HS-5 (cell line): Measurements from ENCODE around the gene TMEM116.
"Not testable (repeated sequence)": the region's sequence is repeated elsewhere in the genome, so short reads cannot be mapped to it uniquely, and the experiment has no call there.

Experiments
- DNase-seq: peaks from one replicate; pipeline ENCODE4 v3.0.0-alpha.2; 2012; ENCODE audit warnings: low read depth

The TMEM116 gene

GRCh38 chr12:111976291-111976690 lies 36.7 kb downstream of the TMEM116 start:
- DNase-seq = no peak

DNA sequence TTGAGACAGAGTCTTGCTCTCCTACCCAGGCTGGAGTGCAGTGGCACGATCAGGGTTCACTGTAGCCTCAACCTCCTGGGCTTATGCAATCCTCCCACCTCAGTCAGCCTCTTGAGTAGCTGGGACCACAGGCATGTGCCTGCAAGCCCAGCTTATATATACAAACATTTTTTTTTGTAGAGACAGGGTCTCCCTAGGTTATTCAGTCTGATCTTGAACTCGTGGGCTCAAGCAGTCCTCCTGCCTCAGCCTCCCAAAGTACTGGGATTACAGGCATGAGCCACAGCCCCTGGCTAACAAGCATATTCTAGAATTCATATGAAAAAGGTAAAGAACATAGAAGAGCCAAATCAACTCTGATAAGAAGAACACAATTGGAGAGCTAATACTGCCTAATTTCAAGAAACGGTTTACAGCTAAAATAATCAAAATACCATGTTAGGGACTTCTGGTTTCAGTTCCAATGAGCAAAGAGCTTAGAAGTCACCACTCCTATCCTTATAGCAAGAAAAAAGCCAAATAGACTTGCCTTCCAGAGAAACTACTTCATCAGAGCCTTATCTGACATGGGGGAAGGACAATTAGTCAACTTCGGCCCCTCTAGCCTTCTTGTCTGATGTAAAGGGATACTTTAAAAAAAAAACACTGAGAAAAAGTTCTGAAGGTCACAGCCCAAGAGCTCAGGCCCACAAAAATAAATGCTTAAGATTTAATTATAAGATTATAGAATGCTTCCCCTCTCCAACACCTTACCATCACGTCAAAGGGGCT lies 37.6 kb downstream of the TMEM116 start:
- no peak for DNase-seq

- DNase-seq = no peak
Observed at GRCh38 chr12:111971800-111972199, 41.2 kb downstream of the TMEM116 start.

DNA sequence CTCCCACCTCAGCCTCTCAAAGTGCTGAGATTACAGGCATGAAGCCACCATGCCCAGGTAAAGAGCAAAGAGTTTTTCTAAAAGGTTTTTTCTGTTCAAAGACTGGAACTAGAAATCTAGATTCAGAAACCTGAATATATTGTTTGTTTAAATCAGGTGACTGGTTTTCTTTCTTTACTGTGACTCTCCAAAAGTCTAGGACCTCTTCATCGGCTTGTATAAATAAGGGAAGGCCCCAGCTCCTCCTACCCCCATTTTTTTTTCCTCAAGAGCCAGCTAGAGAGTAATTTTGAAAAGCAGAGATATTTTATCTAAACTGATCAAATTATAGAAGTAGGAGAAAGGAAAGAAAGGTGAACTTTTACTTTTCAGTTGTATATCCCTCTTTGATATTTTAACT lies 48.0 kb downstream of the TMEM116 start:
- no peak for DNase-seq

DNA sequence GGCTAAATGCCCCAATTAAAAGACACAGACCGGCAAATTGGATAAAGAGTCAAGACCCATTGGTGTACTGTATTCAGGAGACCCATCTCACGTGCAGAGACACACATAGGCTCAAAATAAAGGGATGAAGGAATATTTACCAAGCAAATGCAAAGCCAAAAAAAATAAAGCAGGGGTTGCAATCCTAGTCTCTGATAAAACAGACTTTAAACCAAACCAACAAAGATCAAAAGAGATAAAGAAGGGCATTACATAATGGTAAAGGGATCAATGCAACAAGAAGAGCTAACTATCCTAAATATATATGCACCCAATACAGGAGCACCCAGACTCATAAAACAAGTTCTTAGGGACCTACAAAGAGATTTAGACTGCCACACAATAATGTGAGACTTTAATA lies 53.4 kb downstream of the TMEM116 start:
- DNase-seq = not testable (repeated sequence)

DNA sequence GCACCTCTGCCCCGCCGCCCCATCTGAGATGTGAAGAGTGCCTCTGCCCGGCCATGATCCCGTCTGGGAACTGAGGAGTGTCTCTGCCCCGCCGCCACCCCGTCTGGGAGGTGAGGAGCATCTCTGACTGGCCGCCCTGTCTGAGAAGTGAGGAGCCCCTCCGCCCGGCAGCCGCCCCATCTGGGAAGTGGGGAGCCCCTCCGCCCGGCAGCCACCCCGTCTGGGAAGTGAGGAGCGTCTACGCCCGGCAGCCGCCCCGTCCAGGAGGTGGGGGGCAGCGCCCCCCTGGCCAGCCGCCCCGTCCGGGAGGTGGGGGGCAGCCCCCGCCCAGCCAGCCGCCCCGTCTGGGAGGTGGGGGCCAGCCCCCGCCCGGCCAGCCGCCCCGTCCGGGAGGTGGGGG lies 55.7 kb downstream of the TMEM116 start:
- DNase-seq = not testable (repeated sequence)

DNA sequence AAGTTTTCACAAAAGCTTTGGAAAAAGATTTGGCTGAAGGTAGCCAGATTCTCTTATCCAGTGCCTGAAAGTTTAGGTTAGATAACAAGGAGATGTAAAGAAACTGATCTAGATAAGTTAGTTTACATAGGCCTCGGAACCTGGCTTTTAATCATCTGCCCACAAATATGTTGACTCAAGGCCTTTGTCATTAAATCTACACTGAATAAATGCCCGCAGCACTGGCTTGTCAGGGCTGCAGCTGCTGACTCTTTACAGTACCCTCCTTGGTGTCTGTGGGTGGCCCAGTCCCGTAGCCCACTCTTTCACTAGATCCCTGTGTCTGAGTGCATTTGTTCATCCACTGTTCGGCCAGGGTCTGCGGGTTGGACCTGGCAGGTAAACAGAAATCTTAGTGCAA lies 58.0 kb downstream of the TMEM116 start:
- no peak for DNase-seq

GRCh38 chr12:111953455-111953854 lies 59.5 kb downstream of the TMEM116 start:
- no peak for DNase-seq

- DNase-seq = not testable (repeated sequence)
Observed at GRCh38 chr12:111952084-111952787, 60.7 kb downstream of the TMEM116 start.

DNA sequence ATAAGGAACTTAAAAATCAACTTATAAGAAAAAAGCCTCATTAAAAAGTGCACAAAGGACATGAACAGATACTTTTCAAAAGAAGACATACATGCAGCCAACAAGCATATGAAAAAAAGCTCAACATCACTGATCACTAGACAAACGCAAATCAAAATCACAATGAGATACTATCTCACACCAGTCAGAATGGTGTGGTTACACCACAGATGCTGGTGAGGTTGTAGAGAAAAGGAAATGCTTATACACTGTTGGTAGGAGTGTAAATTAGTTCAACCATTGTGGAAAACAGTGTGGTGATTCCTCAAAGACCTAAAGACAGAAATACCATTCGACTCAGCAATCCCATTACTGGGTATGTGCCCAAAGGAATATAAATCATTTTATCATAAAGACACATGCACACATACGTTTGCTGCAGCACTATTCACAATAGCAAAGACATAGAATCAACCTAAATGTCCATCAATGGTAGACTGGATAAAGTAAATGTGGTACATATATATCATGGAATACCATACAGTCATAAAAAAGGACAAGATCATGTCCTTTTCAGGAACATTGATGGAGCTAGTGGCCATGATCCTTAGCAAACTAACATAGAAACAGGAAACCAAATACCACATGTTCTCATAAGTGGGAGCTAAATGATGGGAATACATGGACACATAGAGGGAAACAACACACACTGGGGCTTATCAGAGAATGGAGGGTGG lies 61.8 kb downstream of the TMEM116 start:
- not testable (repeated sequence) for DNase-seq

DNA sequence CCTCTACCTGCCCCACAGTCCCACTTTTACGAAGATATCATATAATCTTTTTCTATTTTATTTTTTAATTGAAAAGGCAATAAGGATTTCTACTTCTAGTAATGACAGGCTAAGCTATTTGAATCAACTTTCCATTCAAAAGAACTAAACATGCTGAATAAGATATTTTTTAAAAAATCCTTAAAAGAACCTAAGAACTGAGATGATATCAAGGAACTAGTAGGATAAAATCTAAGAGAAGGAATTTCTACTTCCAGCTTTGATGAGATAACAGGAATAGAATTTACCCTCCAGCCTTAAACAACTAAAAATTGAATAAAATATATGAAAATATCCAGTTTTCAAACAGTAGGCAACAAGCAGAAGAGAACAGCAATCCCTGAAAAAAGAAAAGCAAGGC lies 69.0 kb downstream of the TMEM116 start:
- no peak for DNase-seq

- peak; percentile 30 for DNase-seq
Observed at GRCh38 chr12:111942557-111942956, 70.4 kb downstream of the TMEM116 start.

DNA sequence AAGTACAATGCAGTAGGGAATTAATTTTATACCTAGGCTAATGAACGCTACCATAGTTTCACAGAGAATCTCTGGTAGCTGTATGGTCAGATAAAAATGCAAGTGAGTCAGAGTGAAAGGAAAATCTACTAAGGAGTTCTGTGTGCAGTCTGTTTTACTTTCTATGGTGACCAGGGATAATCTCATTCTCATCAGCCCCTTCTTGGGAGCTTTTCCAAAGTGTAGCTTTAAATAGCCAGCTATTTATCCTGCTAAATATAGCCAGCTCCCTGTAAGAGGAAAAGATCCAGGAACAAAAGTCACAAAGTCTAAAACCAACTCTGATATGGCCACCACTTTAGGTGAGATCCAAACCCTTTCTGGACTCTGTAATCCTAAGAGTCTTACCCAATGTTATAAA lies 75.5 kb downstream of the TMEM116 start:
- no peak for DNase-seq

GRCh38 chr12:111936869-111937268 lies 76.1 kb downstream of the TMEM116 start:
- no peak for DNase-seq

DNA sequence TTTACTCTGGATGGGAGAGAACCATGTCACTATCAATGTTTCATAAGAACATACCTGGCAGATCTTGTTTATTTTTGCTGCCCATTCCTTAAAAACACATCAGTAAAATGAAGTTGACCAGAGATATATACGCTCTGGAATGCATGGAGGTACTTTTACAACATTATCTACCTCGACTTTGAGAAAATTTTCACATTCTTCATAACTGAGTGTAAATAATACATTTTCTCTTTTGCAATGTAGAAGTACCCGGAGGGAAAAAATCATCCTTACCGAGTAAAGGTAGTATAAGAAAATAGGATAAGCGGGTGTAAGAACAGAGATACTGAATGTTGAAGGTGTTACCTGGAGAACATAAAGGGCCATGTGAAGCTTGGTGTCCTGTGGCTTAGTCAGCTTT lies 80.7 kb downstream of the TMEM116 start:
- no peak for DNase-seq

GRCh38 chr12:111927346-111927745 lies 85.6 kb downstream of the TMEM116 start:
- no peak for DNase-seq

- DNase-seq = no peak
Observed at GRCh38 chr12:111926631-111927030, 86.3 kb downstream of the TMEM116 start.

GRCh38 chr12:111925171-111925570 lies 87.8 kb downstream of the TMEM116 start:
- DNase-seq = no peak

- DNase-seq = no peak
Observed at GRCh38 chr12:111907740-111908139, 105.2 kb downstream of the TMEM116 start.

- DNase-seq = no peak
Observed at GRCh38 chr12:111905502-111905901, 107.5 kb downstream of the TMEM116 start.

GRCh38 chr12:111904446-111904975 lies 108.5 kb downstream of the TMEM116 start:
- no peak for DNase-seq

DNA sequence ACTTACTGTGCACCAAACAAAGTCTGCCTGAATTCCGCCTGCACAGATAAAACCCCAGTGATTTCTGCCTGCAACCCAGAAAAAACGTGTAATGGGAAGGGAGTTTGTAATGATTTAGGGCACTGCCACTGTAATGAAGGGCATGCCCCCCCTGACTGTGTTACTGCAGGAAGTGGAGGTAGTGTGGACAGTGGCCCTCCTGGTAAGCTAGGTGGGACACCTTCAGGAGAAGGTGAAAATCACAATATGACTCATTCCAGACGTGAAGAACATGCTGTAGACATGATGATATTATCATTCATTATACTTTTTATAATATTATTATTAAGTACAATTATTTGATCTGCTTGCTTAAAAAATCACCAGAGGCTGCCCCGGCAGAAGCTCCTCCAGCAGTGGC lies 111.8 kb downstream of the TMEM116 start:
- DNase-seq = no peak

DNA sequence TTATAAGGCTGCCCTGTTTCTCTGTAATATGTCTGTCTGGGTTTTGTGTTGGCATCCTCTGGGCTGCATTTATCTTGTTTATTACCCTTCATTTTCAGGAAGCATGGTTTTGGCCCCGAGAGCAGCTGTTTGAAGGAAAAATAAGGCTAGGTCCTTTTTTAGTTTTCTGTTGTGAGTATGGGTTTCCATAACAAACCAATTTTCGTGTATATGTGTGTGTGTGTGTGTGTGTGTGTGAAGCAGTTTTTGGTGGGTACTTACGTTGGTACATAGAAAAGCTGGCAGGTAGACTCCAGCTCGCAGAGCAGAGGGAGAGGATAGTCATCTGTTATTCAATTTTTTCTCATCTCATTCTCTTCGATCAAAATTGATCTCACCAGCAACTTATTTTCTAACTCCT lies 118.4 kb downstream of the TMEM116 start:
- DNase-seq = no peak
